HG02885 (cell line): Measurements from ENCODE around the gene SETBP1.

Experiments used
- ATAC-seq: cut with Tn5 transposase; IDR thresholded peaks from one replicate; pipeline ENCODE4 v1.9.1; 2021; ENCODE audit warnings: mild to moderate bottlenecking; ENCODE audit not compliant: unreplicated experiment, poor library complexity

SETBP1 gene

GRCh38 chr18:45116116-45116515 lies 435.4 kb downstream of the SETBP1 start:
- ATAC-seq, result no peak
